ENCODE data around the gene AP3D1.

The AP3D1 gene

DNA sequence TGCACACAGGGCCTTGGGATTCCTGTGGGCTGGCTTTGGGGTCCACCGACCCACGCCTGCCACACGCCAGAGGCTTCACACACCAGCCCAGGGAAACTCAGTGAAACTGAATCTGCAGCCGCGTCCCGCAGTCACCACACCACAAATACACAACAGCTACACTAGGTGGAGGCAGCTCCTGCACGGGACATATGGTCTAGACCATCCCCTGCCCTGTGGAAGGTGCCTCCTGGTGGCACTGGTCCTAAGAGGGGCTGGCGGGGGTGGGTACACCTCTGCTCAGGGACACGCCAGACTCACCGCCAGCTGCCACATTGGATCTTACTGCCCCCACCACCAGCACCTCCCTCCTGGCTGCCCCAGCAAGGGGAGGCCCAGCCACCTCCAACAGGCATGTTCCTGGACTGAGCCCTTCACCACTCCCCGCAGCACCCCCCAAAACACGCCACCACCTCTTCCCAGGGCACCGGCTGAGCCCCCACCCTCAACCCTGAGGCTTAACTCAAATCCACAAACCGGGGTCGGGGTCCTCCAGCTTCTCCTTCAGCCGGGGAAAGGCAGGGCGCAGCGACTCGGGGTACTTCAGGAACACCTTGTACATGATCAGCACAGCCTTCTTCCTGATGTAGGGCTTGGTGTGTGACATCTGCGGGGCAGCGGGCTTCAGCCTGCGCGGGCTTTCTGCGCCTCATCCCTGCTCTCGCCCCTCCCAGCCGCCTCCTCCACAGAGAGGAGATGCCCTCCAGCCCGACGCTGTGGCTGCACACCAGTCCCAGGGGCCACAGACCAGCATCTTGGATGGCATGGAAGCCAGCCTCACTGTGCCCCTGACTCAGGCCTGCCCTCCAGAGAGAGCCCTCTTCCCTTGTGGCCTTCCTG is 21.2 kb downstream of the AP3D1 start:
- TF ChIP-seq GATA3 (IDR thresholded peaks at IDR 0.05; ENCODE audit: low read depth, low read length) (no peak), GATA2 (IDR thresholded peaks at IDR 0.05; ENCODE audit: low read depth, low read length) (no peak)

DNA sequence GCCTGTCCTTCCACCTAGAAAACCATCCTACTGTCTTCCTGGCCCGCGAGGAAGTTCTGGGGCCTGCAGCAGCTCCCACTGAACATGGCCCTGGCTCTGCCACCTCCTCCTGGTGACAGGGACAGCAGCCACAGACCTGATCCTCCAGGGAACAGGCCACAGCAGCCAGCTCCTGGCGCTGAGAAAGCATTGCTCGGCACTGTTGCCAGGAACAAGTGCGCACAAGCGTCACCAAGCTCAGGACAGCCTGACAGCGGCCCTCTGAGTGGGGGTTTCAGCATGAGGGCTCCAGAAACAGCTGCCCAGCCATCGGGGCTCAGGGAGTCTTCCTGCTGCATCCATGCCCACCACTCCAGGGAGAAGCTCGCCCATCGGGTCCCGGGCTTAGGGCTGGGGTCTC is 21.9 kb downstream of the AP3D1 start:
- TF ChIP-seq GATA3 (IDR thresholded peaks at IDR 0.05; ENCODE audit: low read depth, low read length) (no peak), GATA2 (IDR thresholded peaks at IDR 0.05; ENCODE audit: low read depth, low read length) (no peak)

DNA sequence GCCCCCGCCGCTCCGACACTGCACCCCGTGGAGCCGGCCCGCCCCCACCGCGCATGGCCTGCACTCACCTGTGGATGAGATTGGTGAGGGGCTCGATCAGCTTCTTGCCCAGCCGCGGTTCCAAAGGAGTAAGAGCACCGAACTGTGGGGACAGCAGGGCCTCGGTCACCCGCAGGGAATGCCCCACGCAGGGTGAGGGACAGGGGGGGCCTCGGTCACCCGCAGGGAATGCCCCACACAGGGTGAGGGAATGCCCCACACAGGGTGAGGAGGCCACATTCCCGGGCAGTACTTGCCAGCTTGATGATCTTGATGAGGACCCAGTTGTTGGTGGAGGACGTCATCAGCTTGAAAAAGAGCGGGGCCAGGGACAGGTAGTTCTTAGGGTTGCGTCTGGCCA is 22.3 kb downstream of the AP3D1 start:
- TF ChIP-seq GATA3 (IDR thresholded peaks at IDR 0.05; ENCODE audit: low read depth, low read length) (no peak), GATA2 (IDR thresholded peaks at IDR 0.05; ENCODE audit: low read depth, low read length) (no peak)

DNA sequence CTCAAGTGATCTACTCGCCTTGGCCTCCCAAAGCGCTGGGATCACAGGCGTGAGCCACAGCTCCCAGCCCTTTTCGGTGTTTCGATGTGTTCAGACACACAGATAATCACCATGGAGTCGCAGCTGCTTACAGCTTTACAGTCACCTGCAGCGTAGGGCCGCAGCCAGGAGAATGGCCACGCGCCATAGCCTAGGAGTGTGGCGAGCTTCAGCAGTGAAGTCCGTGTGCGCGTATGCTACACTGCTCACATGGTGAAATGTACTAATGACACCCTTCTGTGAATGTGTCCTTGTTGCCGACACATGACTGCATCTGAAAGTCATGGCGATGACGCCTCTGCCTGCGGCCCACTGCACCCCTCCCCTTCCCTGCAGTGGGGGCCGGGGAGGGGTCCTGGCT is 23.6 kb downstream of the AP3D1 start:
- TF ChIP-seq GATA3 (IDR thresholded peaks at IDR 0.05; ENCODE audit: low read depth, low read length), result no peak
- TF ChIP-seq GATA2 (IDR thresholded peaks at IDR 0.05; ENCODE audit: low read depth, low read length), result no peak

DNA sequence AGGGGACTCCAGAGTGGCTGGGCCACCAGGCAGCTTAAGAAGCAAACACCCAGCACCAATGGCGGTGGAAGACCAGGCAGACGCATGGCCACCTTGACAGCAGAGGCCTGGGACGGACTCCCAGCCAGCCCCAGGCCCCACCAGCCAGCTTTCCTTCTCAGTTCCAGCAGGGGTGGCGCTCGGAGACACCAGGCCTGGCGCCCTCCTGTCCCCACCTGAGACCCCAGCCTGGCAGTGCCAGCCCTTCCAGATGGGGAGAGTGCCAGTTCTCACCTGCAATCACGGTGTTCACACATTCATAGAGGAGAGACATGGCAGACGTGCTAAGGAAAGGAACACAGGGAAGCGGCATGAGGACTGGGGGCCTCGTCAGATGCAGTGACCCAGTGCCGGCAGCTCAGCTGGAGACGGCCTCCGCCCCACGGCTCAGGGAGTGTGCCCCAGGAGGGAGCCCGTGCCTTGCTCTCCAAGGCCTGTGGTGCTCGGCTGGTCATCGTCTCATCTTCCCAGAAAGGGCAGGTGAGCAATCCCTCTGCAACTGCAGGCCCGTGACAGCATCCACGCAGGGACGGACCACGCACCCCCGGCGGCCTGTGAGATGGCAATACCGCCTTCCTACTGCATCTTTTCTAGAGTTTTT is 24.4 kb downstream of the AP3D1 start:
- TF ChIP-seq GATA3 (IDR thresholded peaks at IDR 0.05; ENCODE audit: low read depth, low read length), result no peak
- no peak for TF ChIP-seq GATA2 (IDR thresholded peaks at IDR 0.05; ENCODE audit: low read depth, low read length)

DNA sequence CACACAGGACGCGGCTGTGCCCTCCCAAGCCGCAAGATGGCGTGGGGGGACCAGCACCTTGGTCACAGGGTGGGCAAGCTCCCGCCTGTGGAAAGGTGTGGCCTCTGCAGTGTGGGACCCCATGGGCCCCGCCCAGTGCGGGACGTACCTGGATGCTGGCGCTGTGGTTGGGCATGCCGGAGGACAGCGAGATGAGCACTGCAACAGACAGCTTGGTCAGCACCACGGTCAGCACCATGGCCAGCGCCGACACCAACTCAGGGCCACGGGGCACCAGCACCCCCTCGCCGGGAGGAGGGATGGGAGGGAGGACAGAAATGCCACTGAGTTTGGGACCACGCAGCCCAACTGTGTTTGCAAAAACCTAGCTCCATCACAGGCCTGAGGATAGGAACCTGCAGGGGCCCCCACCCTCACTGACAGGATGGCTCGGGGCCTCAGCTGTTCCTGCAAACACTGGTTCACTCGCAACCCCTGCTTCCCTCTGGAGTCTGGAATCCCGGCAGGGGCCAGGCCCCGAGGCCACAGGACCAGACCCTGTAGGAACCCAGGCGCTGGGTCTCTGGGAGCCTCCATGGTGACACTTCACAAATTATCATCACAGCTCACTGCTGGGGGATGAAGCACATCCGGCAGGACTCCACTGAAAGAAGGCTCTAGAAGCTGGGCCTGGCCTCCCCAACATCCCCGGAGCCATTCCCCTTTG is 27.5 kb downstream of the AP3D1 start:
- TF ChIP-seq GATA2 (IDR thresholded peaks at IDR 0.05; ENCODE audit: low read depth, low read length), result no peak
- TF ChIP-seq GATA3 (IDR thresholded peaks at IDR 0.05; ENCODE audit: low read depth, low read length), result no peak

DNA sequence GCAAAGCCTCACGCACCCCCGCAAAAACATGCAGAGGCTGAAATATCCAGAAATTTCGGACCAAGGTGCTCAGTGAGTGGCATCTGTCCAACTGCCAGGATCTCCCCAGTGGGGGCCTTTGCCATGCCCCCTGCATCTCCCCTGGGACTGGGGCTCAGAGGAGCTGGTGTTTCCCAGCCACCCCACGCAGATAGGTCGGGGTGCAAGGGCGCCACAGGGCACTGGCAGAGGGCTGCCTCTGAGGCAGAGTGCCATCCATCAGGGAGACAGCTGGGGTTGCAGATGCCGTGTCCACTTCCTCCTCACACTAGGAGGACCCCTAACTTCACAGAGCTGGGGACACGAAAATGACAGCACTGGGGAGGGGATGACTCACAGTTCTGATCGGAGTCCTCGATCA is 28.4 kb downstream of the AP3D1 start:
- no peak for TF ChIP-seq GATA2 (IDR thresholded peaks at IDR 0.05; ENCODE audit: low read depth, low read length)
- TF ChIP-seq GATA3 (IDR thresholded peaks at IDR 0.05; ENCODE audit: low read depth, low read length), result no peak

DNA sequence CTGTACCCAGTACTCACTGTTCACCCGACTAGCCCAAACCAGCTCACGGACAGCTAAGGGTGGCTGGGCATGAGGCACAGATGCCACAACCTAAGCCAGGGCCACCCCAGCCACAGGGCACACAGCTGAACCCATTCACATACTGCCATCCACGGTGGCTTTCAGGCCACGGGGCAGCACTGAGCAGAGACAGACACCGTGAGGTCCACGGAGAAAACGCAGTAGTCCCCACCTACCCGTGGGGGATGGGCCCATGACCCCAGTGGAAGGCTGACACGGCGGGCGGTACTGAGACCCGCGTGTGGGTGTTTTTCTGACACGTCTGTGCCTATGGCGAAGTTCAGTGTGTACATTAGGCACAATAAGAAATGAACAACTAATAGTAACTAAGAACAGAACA is 29.1 kb downstream of the AP3D1 start:
- TF ChIP-seq GATA2 (IDR thresholded peaks at IDR 0.05; ENCODE audit: low read depth, low read length), result no peak
- no peak for TF ChIP-seq GATA3 (IDR thresholded peaks at IDR 0.05; ENCODE audit: low read depth, low read length)

DNA sequence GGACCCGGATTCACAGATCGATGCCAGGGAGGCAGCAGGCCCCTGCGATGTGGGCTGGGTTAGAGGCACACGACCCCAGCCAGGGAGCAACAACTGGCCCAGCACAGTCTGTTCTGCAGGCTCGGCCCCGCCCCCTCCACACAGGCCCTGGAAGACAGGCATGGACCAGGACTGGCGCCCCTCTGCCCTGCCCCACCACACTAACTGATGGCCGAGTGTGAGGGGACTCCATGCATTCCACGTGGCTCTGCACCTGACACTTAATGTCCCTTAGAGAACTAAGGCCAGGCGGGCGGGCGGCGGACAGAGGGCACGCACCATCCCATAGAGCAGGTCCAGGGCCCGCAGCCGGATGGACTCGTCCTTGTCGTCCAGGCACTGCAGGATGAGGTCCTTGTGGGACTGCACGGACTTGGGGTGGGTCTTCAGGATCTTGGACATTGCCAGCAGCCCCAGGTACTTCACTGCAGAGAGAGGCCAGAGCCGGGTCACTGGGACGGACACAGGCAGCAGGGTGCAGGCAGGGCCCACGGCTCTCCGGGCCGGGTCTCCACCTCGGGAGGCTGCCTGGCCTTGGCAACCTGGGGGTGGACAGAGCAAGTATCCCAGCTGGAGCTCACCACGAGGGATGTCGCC is 29.8 kb downstream of the AP3D1 start:
- TF ChIP-seq GATA2 (IDR thresholded peaks at IDR 0.05; ENCODE audit: low read depth, low read length) (no peak), GATA3 (IDR thresholded peaks at IDR 0.05; ENCODE audit: low read depth, low read length) (no peak)

DNA sequence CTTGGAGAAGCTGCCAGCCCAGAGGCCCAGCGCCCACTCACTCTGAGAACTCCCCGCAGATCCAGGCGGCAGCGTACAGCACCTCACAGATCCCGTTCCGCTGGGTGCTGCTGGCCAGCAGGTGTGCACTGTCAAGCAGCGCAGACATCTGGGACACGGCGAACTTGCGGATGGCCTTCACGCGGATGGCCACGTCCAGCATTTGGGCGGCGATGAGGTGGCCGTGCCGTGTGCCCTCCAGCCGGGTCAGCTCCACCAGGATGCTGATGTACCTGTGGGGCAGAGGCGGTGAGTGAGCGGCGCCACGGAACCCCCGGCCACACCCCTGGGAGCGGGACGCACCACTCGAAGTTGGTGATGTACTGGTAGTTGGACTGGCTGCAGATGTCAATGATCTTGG is 30.5 kb downstream of the AP3D1 start:
- no peak for TF ChIP-seq GATA2 (IDR thresholded peaks at IDR 0.05; ENCODE audit: low read depth, low read length)
- no peak for TF ChIP-seq GATA3 (IDR thresholded peaks at IDR 0.05; ENCODE audit: low read depth, low read length)

DNA sequence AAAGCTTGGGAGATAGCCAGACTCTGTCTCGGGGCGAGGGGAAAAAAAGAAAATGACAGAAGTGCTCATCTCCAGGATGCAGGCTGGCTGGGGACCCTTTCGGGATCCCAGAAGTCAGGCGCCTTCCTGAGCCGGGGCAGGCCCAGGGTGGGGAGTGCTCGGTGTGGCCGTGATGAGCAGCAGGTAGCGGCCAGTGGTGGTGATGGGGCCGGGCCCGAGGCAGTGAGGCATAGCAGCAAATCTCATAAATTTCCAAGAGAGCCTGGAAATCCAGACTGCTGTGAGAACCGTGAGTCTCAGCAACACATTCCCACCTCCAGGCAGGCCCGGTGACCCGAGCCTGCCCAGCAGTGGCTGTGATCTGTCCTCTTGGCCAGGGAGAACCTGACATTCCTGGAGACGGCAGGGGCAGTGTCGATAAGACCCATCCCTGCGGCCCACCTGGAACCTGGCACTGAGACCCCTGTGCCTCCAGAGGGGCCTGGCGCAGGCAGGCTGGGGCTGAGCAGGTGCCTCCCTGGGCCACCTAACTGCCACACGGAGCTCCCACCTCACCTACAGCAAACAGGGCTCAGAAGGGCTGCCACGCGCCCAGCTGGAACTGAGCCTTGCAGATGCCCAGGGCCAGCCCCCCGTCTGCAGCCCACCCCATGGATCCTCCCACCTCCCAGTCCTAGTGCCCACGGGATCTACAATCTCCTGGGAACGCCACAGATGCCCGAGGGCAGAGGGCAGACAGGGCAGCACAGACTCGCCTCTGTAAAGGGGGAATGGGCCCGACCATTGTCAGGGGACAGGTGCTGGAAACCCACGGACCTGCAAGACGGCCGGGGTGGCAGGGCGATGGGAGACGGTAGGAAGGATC is 31.2 kb downstream of the AP3D1 start:
- TF ChIP-seq GATA2 (IDR thresholded peaks at IDR 0.05; ENCODE audit: low read depth, low read length) (no peak), GATA3 (IDR thresholded peaks at IDR 0.05; ENCODE audit: low read depth, low read length) (no peak)

DNA sequence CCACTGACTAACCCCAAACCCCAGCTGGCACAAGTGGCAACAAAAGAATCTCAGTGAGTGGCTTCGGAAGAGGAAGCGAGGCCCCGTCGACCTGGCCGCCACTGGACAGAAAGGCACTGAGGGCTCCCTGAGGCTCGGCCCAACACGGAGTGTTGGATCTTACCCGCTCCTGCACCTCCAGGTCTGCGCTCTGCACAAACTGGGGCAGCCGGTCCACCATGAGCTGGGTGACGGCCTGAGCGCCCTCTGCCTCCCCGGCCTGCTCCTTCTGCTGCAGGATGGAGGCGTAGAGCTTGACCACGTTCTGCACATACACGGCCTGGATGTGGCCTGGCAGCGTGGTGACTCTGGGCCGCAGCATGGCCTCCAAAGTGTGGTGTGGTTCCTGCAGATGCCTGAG is 32.9 kb downstream of the AP3D1 start:
- TF ChIP-seq GATA2 (IDR thresholded peaks at IDR 0.05; ENCODE audit: low read depth, low read length), result no peak
- TF ChIP-seq GATA3 (IDR thresholded peaks at IDR 0.05; ENCODE audit: low read depth, low read length), result no peak

DNA sequence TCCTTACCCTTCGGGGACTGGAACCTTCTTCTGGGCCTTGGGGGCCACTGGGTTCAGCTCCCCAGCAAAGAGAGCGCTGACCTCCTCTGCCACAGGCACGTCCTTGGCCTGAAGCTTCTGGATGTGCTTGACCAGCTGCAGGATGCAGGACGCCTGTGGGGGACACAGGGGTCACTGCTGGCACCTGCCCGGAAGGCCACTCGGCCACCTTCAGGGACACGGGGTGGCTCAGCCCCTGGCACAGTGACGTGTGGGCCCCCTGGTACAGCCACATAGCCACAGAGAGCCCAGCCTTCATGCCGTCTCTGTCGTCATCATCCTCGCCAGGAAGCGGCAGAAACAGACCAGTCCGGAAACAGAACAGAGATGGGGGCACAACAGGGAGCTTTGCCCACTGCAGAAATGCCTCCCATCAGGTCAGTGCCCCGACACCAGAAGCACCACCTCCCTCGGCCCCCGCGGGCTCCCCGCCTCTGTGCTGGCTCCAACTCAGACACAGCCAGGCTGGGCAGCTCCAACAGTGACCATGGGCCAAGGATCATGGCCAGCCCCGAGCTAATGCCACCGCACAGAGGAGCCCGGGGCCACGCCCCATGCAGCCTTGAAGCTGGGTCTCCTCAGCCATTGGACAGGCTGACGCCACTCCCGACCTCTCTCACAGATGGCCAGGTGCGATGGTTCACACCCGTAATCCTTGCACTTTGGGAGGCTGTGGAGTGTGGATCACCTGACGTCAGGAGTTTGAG is 34.0 kb downstream of the AP3D1 start:
- TF ChIP-seq GATA2 (IDR thresholded peaks at IDR 0.05; ENCODE audit: low read depth, low read length), result no peak
- TF ChIP-seq GATA3 (IDR thresholded peaks at IDR 0.05; ENCODE audit: low read depth, low read length), result no peak

All from SH-SY5Y (cell line).